ENCODE data around the gene FKBP2. TPM values are rescaled to one million over a fixed set of nuclear protein-coding genes. Genes with fewer than 3 reads are reported as not detected.

FKBP2 gene
- 28.6 TPM for total RNA-seq

DNA sequence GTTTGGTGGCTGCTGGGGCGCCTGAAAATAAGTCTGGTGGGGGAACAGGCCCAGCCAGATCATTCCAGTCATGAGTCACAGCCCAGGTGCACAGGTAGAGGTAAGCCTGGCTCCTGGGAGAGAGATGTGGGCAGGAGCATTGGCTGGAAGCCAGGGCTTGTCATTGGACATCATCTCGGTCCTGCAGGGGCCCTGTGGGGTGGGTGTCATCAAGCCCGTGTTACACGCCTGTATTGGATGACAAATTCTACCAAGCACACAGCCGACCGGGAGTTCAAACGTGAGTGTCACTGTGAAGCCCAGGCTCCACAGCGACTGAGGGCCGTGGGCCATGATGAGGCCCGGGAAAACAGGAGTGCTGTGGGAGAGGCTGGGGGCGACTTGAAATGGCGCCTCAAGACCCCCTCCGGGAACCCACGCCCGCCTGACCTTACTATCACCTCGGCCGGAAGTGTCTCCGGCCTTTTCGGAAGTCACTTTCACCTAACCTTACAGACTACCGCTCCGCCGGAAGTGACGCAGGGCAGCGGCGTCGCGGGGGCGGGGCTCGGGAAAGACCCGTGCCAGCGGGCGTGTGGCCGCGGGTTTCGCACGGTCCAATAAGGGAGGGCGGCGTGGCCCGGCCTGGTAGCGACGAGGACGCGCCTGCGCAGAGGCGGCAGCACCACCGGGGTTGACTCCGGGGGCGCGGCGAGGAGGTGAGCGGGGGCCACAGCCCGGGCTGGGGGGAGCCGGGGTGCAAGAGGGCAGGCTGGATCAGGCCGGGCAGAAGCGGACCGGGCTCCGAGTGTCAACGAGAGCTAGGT lies at the start of gene FKBP2:
FKBP2 (plus strand) TSS at position 661 of the 806 bp plus-strand sequence. CDS start 1,293 bp downstream, outside the sequence.
- DNase-seq = peak; percentile 99

DNA sequence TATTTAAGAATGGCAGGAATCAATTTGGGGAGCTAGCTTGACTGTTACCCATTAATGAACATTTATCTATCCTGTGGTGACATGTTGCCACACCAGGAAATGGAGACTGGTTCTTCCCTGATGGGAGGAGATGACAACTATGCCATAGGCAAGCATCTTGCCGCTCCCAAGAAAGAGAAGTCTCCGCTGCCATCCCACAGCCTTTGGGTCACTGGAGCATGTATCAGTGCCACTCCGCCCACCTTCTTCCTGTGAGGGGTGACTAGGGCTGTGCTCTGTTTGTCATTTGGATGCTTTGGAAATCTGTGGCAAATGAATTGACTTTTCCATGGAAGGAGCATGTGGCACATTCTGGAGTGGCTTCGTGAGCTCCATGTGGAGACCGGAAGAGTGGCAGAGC lies 48.5 kb upstream of the FKBP2 start:
- DNase-seq = no peak

DNA sequence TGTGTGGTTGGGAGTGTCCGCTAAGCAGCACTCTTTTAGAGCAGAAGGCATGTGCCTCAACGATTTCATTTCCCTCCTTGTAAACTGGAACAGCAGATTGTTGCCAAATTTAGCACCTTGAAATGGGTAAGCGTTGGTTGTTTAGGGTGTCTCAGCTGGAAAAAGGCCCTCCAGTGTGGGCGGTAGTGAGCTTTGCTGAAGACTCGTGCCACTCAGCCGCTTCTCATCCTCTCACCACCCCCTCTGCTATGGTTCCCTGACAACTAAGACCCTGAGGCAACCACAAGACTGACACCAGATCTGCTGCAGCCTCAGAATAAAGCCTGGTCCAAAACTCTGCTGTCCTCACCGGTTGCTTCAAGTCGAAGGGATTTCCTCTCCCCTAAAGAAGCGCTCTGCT lies 44.3 kb upstream of the FKBP2 start:
- no peak for DNase-seq

DNA sequence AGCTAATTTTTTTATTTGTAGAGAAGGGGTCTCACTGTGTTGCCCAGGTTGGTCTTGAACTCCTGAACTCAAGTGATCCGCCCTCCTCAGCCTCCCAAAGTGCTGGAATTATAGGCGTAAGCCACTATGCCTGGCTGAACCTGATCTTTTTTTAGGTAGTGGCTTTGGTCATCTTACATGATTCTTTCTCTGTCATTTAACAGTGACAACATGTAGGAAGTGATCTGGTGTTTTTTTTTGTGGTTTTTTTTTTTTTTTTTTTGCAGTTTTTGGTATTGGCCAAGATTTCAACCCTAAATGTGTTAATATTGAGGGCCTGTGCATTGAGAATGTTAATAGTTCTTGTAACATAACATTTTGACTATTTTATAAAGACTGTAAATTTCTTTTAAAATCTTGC lies 42.4 kb upstream of the FKBP2 start:
- DNase-seq = no peak

DNA sequence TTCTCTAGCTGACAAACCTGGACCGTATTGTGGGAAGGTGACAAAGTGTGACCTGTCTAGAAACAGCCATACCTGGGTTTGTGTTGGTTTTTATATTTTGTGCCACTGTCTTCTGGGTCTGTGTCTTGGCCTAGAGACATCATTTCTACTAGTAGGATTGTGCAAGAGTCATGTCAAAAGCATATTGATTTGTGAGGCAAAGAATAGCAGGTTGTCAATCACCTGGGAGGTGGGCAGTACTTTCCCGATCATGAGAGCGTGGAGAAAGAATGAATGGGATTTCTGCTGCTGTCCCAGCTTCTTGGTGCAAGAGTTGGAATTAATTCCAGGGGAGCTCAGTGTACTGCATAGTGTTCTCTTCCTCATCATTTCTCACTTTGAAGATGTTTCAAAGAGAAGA lies 39.4 kb upstream of the FKBP2 start:
- DNase-seq = no peak

DNA sequence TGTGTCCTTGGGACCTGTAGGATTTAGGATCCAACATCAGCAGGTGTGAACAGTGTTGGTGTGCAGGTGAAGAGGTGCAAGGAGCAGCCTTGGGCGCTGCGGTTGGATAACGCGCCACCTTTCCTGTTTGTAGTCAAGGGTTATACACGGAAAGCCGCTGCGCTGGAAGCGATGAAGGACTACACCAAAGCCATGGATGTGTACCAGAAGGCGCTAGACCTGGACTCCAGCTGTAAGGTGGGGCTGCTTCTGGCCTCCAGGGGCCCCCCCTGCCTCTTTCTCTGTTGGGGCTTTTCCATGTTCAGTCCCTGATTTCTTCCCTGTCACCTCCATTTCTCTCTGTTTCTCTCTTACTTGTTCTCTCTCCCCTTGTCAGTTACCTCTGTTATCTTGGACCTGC lies 37.9 kb upstream of the FKBP2 start:
- no peak for DNase-seq

DNA sequence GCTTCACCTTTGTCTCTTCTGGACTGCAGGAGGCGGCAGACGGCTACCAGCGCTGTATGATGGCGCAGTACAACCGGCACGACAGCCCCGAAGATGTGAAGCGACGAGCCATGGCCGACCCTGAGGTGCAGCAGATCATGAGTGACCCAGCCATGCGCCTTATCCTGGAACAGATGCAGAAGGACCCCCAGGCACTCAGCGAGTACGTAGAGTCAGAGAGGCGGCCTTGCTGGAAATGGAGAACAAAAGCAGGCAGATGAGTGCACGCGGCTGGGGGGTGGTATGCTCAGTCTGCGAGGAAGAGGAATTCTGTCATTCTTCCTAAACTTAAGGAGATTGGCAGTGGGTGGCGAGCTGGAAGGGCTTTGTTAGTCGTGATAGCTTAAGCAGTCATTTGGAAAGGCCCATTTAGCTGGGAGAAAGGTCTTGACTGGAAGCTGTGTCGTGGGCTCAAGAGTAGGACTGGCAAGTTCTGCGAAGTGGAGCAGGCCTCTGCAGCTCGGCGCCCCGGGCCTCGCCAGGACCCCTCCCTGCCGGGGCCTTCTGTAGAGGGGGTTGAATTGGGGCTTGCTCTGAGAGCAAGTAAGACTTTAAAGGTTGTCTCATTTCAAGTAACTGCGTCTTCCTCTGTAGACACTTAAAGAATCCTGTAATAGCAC lies 37.3 kb upstream of the FKBP2 start:
- DNase-seq = no peak

DNA sequence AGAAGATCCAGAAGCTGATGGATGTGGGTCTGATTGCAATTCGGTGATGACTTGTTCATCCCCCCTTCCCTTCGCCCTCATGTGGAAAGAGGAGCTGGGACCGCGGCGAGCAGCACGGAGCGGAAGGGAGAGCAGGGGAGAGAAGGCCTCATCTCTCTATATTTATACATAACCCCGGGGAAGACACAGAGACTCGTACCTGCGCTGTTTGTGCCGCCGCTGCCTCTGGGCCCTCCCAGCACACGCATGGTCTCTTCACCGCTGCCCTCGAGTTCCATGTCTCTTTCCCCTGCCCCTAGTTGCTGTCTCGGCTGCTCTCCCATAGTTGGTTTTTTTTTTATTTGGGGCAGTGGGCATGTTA lies 36.8 kb upstream of the FKBP2 start:
- no peak for DNase-seq

DNA sequence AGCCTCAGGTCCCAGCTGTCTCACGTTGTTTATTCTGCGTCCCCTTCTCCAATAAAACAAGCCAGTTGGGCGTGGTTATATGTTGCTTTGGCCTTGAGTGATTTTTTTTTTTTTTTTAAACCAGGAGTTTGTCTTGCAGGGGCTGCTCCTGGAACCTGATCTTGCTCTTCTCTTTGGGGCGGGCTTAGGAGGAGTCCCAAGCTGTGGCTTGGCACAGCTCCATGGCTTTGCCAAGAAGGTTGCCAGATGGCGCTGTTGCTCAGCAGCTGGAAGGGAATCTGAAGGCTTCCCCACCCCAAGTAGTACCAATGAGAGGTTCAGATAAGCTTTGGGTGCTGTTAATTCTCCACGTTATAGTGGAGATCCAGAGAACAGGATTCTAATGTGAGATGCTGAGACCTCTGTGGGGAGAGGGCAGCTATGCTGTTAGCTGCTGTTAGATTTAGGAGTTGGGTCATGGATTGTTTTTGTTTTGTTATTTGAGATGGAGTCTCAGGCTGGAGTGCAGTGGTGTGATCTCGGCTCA lies 36.4 kb upstream of the FKBP2 start:
- peak; percentile 97 for DNase-seq

DNA sequence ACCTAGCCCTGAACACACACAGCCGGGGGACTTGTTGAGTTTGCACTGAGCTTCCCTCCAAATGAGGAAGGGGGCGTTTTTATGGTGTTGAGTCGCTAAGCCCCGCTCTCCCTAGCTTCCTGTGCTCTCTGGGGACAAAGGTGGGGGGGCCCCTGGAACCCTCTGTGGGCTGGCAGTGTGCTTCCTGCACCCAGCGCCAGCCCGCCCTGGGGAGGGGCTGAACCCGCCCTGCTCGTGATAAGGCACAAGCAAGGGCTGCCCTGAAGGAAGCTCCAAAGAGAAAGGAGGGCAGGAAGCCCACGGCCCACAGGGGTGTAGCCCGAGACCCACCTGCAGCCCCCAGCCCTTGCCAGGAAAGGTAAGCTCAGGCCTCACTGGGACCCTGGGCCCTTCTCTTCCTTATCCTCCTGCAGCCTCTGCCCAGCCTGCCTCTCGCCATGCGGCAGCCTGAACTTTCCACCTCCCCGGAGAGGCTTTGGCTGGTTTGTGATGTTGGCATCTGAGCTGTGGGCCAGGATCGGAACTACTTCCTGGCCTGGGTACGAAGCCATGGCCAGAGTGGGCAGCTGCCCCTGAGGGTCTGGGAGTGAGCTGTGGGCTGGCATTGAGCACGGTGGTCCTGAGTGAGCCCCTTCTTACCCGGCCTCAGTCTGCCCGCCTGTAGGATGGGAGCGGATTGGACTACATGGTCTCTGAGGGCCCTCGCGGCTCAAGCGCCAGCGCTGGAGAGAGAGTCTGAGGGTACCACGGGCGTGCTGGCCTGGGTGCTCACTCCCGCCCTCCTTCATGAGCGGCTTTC lies 34.2 kb upstream of the FKBP2 start, which contains the start of gene FERMT3:
FERMT3 (plus strand) TSS at position 265 of the 799 bp plus-strand sequence. CDS start 644 bp downstream, outside the sequence.
- DNase-seq = no peak

DNA sequence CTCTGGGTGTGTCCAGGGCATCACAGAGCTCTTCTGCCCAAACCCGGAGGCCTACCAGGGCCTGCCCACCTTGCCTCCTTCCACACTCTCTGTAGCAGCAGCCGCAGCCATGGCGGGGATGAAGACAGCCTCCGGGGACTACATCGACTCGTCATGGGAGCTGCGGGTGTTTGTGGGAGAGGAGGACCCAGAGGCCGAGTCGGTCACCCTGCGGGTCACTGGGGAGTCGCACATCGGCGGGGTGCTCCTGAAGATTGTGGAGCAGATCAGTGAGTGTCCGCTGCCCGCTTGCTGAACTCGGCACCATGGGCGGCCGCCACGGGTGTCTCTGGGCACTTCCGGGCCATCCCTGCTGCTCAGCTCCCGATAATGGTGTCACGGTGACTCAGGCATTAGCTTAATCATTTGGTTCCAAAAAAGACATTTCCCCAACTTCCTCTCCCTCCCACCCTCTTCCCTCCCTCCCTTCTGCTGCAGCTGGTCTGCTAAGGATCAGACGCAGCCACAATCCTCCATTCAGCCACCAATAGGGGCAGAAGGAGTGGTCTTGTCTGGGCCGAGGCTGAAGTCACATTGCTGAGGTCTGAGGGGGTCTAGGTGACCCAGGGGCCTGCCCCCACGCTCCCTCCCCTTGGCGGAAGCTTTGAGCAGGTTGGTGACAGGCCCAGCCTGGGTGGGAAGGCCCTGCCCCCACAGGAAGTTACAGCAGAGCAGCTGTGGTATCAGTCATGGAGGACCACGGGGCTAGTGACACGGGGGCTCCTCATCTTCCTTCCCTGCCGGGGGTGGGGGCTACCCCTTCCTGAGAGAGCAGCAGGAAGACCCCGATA lies 33.4 kb upstream of the FKBP2 start:
- peak; percentile 79 for DNase-seq

DNA sequence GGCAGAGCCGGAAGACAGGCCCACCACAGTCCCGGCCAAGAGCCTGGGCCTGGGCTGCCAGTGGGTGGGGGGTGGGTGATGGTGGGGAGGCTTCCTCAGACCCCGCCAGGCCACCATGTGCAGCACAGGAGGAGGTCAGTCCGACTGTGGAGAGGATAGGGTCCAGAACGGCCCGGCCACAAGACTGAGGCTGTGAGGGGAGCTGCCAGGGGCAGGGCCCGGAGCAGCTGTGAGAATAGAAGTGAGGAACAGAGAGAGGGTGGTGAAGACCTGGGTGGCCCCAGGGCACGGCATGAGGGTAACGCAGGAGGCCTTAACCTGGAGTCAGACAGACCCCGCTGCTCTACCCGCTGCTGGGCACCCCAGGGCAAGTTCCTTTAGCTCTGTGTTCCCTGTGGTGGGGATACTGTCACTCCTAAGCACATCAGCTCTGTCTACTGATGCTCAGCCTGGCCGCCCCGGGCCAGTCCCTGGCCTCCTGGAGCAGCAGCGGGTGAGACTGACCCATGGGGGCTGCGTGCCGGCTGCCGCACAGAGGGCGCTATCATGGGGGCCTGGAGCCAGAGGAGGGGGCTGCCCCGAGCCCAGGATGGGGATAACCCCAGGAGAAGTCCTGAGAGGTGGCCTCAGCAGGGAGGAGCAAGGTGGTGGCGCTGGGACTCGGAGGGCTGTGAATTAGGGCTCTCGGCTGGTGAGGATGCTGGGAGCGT lies 32.7 kb upstream of the FKBP2 start:
- DNase-seq = no peak

DNA sequence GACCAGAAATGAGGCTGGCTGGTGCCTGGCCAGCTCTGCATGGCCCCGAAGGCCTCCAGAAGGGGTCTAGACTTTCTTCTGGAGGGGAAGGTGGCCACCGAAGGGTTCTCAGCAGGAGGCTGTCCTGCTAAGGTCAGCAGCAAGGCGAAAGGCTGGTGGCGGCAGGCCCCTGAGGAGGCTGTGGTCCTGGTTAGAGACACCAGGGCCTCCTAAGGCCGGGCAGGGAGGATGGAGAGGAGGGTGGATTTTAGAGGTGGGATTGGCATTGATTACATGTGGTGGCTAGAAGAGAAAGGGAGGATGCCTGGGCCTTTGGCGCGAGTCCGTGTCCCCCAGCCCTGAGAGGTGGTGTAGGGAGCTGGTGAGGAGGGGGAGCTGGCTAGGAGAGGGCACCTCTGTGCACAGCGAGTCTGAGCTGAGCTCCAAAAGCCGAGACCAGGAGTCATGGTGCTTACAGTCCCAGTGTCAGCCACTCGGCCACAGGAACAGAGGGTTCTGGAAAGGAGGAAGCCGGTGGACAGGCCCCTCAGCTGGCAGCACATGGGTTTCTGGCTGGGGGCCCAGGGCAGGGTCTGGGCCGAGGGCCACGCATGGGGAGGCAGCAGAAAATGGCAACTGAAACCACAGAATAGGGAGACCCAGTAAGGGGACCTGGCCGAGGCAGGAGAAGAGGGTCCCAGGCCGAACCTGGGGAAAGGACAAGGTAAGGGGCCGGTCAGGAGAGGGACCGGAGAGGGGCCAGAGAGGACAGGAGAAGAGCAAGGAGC lies 31.9 kb upstream of the FKBP2 start:
- no peak for DNase-seq

DNA sequence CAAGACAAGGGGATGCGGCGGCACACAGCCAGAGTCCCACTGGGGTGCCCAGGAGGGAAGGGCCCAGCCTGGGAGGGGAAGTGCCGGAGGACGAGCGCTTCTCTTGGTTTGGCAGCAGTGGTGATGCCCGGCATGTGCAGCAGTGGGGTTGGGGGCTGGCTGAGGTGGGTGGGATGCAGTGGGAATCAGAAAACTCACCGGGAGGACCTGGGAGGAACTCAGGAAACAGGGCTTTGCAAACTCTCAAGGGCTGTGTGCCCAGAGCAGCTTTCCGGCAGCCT lies 31.4 kb upstream of the FKBP2 start:
- DNase-seq = no peak

DNA sequence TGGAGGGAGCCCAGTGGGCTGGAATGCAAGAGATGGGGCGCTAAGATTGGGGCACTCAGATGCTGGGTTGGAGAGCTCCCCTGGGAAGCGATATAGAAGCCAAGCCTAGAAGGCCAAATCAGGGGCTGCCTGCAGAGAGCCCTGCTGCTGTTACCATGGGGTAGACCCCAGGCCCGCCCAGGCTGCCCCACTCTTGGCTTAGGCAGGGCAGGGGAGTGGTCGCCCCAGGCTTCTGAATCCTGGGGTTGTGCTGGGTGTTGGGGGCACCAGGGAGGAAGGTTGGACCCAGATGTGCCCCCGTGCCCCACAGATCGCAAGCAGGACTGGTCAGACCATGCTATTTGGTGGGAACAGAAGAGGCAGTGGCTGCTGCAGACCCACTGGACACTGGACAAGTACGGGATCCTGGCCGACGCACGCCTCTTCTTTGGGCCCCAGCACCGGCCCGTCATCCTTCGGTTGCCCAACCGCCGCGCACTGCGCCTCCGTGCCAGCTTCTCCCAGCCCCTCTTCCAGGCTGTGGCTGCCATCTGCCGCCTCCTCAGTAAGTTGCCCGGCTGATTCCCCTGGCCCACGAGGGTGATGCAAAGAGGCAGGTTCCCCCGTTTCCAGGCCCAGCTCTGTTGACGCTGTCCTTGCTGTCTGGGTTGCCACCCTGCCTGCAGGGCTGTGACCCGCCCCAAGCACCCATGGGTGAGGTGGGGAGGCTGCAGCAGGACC lies 30.4 kb upstream of the FKBP2 start:
- no peak for DNase-seq

DNA sequence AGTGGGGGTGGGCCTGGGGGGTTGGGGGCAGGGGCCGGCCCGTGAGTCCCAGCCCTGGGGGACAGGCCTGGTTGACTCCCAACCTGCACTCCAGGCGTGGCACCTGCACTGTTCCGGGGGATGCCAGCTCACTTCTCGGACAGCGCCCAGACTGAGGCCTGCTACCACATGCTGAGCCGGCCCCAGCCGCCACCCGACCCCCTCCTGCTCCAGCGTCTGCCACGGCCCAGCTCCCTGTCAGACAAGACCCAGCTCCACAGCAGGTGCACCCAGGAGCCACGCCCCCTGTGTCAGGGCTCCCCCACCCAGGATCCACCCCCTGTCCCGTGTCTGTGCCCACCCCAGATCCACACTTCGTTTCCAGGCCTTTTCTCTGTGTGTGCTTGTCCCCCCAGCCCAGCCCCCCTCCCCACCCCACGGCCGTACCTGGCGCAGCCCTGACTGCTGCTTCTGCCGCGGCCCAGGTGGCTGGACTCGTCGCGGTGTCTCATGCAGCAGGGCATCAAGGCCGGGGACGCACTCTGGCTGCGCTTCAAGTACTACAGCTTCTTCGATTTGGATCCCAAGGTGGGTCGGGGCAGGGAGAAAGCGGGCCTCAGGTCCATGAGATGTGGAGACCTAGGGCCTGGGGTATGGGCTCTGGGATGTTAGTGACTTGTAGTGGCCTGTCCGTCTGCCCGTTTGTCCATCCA lies 29.6 kb upstream of the FKBP2 start:
- no peak for DNase-seq

DNA sequence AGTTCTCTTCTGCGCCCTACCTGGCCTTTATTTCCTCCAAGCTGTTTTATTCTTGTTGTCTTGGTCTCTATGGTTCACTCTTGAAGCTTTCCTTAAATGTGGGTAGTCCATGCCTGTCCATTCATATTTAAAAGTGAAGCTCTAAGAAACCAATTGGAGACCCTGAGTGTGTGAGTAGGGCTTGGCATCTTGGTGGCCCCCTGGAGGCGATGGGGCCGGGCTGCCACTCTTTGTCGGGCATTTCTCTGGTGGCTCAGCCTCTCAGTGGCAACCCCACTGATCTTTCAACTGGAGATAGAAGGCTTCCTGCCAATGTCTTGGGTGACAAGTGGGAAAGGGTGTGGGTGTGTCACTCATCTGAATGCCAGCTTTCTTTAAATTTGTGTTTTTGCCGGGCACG lies 24.0 kb upstream of the FKBP2 start:
- DNase-seq = no peak

DNA sequence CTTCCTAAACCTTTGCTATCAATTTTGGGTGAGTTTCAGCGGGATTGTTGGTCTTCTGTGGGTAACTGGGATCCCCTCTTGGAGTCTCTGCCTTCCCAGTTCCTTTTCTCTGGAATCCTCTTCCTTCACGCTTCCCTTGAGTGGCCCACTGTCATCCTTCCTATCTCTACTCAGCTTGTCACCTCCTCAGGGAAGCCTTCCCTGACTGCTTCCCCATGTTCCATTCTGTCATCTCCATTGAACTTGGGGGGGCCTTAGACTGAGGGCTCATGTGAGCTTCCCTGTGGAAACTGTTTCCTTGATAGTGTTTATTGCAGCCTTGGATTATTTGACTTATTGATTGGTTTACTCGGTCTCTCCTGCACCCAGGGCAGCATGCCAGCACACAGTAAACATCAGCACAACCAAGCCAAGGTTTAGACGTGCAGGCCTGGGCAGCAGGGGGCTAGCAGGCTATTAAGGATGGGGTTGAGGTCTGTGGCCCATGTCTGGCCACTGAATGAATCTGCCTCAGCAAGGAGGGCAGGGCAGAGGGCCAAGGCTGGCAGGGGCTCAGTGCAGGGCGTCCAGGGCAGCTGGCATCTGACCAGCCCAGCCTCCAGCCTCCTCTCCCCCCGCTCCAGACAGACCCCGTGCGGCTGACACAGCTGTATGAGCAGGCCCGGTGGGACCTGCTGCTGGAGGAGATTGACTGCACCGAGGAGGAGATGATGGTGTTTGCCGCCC lies 22.1 kb upstream of the FKBP2 start:
- DNase-seq = no peak

DNA sequence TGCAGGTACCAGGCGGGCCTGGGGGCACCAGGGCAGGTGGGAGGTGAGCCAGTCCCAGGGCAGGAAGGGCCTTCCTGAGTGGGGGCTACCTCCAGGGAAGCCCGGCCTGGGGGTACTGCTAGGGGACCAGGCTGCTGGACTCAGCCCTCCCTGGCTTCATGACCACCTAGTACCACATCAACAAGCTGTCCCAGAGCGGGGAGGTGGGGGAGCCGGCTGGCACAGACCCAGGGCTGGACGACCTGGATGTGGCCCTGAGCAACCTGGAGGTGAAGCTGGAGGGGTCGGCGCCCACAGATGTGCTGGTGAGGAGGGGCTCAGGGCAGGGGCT lies 21.6 kb upstream of the FKBP2 start:
- DNase-seq = no peak
